PC-9 (cell line): Measurements from ENCODE around the gene EPB41L2.

Source experiments
- CTCF ChIP-seq: fragments of 200-600 bp; sonication (generic); conservative IDR thresholded peaks from 2 replicates; pipeline ENCODE4 v1.6.1; 2017; ENCODE audit warnings: mixed run types, antibody characterized with exemption, mild to moderate bottlenecking, moderate library complexity
- EZH2 ChIP-seq: fragments of 200-600 bp; sonication (generic); IDR thresholded peaks from 2 replicates; pipeline ENCODE4 v1.8.0; 2017; ENCODE audit warnings: antibody characterized with exemption, low read depth

GRCh38 chr6:131035582-131035981, 27.5 kb downstream of the EPB41L2 start:
- TF ChIP-seq CTCF = no peak
- TF ChIP-seq EZH2 = no peak
